ENCODE data around the gene VAMP7. TPM values are rescaled to one million over a fixed set of nuclear protein-coding genes. Genes with fewer than 3 reads are reported as not detected.
"Not testable (repeated sequence)": the region's sequence is repeated elsewhere in the genome, so short reads cannot be mapped to it uniquely, and the experiment has no call there.

VAMP7 gene, protein sequence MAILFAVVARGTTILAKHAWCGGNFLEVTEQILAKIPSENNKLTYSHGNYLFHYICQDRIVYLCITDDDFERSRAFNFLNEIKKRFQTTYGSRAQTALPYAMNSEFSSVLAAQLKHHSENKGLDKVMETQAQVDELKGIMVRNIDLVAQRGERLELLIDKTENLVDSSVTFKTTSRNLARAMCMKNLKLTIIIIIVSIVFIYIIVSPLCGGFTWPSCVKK
- 10 to 100 TPM; 29.4 to 34.0 TPM for total RNA-seq

DNA sequence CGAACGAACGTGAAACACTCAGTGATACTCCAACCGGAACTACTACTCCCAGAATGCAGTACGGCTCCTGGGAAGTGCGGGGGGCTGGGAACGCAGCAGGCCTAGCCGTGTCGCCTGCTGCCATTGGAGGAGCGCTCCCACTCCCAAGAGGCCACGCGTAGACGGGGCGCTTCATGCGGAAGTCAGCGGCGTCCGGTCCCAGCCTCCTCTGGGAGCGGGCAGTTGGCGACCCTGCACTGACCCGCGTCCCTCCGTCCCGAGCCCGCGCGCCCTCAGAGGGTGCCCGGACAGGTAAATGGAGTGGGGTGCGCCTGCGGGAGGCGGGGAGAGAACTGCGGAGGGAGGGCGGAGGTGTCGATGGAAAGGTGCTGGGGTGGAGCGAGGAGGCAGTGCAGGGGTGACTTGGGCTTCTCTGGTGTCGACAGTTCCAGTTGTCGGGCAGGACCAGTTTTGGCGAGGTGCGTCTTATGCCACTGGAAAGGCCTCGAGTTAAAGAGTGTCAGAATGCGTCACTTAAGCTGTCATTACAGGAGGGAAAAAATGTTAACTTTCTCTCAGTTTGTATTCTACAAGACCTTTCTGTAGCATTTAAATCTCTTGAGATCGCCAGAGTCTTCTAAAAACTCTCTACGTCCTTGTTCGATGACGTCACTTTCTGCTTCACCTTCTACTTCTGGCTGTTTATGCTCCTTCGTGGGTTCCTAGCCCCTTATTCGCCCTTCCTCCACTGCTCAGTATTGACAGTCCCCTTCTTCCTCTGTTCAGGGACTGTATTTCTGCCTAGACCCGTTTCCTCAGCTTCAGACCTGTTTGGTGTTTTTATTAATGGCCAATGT is at the start of gene VAMP7:
Gene VAMP7 (plus strand): TSS at position 188 of the 836 bp plus-strand sequence. CDS start 8,122 bp downstream, outside the sequence.
- H3K9ac ChIP-seq (ENCODE audit: low read depth in 2 of 2, low read length in 2 of 2) = peak within 1 kb of the TSS; percentile 60 to 93
- H3K27me3 ChIP-seq = no peaks in the 10 kb centered on the region
- peak within 1 kb of the TSS; percentile 57 for H3K27ac ChIP-seq
- no peaks in the 10 kb centered on the region for H3K36me3 ChIP-seq
- TF ChIP-seq, protein P1, sequence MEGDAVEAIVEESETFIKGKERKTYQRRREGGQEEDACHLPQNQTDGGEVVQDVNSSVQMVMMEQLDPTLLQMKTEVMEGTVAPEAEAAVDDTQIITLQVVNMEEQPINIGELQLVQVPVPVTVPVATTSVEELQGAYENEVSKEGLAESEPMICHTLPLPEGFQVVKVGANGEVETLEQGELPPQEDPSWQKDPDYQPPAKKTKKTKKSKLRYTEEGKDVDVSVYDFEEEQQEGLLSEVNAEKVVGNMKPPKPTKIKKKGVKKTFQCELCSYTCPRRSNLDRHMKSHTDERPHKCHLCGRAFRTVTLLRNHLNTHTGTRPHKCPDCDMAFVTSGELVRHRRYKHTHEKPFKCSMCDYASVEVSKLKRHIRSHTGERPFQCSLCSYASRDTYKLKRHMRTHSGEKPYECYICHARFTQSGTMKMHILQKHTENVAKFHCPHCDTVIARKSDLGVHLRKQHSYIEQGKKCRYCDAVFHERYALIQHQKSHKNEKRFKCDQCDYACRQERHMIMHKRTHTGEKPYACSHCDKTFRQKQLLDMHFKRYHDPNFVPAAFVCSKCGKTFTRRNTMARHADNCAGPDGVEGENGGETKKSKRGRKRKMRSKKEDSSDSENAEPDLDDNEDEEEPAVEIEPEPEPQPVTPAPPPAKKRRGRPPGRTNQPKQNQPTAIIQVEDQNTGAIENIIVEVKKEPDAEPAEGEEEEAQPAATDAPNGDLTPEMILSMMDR (IDR thresholded peaks at IDR 0.05) = no peak
- intact Hi-C loops (cut with DNase I) = no loop called here
- H3K4me3 ChIP-seq = peak within 1 kb of the TSS; percentile 60
- H3K4me1 ChIP-seq = no peaks in the 10 kb centered on the region
- peak; percentile 89 for DNase-seq
- no peaks in the 10 kb centered on the region for H3K9me3 ChIP-seq

DNA sequence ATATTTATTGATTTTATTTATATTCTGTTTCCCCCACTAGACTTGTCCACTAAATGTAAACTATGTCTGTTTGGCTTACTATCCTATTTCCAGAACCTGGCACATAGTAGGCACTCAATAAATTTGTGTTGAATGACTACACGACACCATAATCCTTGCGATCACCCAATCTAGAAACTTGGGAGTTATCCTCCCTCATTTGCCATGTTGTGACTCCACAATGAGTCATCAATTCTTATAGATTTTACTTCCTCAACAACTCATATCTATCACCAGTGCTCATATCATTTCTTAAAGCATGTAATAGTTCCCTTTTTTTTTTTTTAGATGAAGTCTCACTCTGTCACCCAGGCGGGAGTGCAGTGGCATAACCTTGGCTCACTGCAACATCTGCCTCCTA is 39.9 kb upstream of the VAMP7 start:
- Histone ChIP-seq H3K27ac (no peak overlapping the region), H3K27me3 (no peaks in the 10 kb centered on the region), H3K9ac (ENCODE audit: low read depth in 2 of 2, low read length in 2 of 2) (no peak overlapping the region), H3K4me1 (no peaks in the 10 kb centered on the region), H3K36me3 (no peaks in the 10 kb centered on the region), H3K9me3 (no peaks in the 10 kb centered on the region), H3K4me3 (no peak overlapping the region)
- intact Hi-C loops (cut with DNase I) = no loop called here
- DNase-seq = no peak
- TF ChIP-seq, protein P1 (IDR thresholded peaks at IDR 0.05) = no peak

DNA sequence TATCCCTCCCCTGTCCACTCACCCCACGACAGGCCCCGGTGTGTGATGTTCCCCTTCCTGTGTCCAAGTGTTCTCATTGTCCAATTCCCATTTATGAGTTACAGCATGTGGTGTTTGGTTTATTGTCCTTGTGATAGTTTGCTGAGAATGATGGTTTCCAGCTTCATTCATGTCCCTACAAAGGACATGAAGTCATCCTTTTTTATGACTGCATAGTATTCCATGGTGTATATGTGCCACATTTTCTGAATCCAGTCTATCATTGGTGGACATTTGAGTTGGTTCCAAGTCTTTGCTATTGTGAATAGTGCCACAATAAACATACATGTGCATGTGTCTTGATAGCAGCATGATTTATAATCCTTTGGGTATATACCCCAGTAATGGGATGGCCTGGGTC is 29.4 kb upstream of the VAMP7 start:
- H3K27me3 ChIP-seq; DNase-seq; intact Hi-C loops (cut with DNase I); H3K4me3 ChIP-seq; H3K9ac ChIP-seq (ENCODE audit: low read depth in 2 of 2, low read length in 2 of 2); H3K36me3 ChIP-seq; H3K9me3 ChIP-seq; H3K4me1 ChIP-seq; H3K27ac ChIP-seq: not testable (repeated sequence)

DNA sequence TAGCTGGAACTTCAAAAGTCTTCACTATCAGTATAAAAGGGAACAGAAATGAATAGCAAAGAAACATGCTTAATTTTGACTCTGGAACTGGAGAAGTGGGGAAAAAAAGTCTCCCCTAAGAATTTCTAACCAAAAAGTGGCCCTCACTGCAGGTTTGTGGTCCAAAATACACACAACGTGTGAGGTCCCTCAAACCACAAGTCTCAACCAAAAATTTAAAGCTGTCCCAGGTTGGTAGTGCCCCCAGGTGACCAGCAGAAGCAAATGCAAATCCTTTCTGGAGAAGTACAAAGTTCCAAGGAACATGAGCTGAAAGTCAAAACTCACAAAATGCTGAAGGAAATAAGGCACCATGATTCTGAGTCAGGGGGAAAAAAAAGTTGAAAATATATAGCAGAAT is 23.6 kb upstream of the VAMP7 start:
- Histone ChIP-seq H3K27me3 (no peaks in the 10 kb centered on the region), H3K27ac (no peak overlapping the region), H3K9ac (ENCODE audit: low read depth in 2 of 2, low read length in 2 of 2) (no peak overlapping the region), H3K4me3 (no peak overlapping the region), H3K4me1 (no peaks in the 10 kb centered on the region), H3K36me3 (no peaks in the 10 kb centered on the region), H3K9me3 (no peaks in the 10 kb centered on the region)
- intact Hi-C loops (cut with DNase I) = no loop called here
- no peak for DNase-seq
- TF ChIP-seq, protein P1 (IDR thresholded peaks at IDR 0.05) = no peak

DNA sequence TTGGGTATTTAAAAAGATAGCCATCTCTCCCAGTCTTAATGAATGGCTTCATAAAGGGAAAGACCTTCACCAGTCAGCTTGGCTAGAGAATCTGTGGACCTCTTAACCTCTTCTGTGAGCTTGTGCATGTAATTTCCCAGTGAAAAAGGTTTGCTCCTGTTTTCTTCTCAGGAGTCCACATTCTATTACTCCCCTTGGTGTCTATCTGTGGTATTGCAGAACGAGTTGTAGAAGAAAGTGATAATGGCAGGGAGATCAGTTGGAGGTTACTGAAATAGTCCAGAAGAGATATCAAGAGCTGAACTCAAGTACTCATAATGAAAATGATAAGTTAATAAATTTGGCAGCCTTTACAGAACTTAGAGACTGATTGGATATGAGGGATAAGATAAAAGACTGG is 16.5 kb upstream of the VAMP7 start:
- Histone ChIP-seq H3K9me3 (no peaks in the 10 kb centered on the region), H3K4me3 (no peak overlapping the region), H3K27ac (no peak overlapping the region), H3K27me3 (no peaks in the 10 kb centered on the region), H3K4me1 (no peaks in the 10 kb centered on the region), H3K9ac (ENCODE audit: low read depth in 2 of 2, low read length in 2 of 2) (no peak overlapping the region), H3K36me3 (no peaks in the 10 kb centered on the region)
- no peak for DNase-seq
- TF ChIP-seq, protein P1 (IDR thresholded peaks at IDR 0.05) = no peak
- intact Hi-C loops (cut with DNase I) = no loop called here

DNA sequence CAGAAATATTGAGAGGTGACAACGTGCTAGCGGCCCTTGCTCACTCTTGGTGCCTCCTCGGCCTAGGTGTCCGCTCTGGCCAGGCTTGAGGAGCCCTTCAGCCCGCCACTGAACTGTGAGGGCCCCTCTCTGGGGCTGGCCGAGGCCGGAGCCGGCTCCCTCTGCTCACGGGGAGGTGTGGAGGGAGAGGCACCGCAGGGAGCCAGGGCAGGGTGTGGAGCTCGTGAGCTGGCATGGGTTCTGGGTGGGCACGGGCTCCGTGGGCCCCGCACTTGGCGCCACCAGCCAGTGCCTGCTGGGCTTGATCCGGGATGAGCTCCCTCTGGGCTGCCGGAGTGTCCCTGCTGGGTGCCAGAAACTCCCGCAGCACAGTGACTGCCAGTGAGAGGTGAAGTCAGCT is 16.0 kb upstream of the VAMP7 start:
- Histone ChIP-seq H3K4me1 (no peaks in the 10 kb centered on the region), H3K9me3 (no peaks in the 10 kb centered on the region), H3K9ac (ENCODE audit: low read depth in 2 of 2, low read length in 2 of 2) (no peak overlapping the region), H3K27ac (no peak overlapping the region), H3K27me3 (no peaks in the 10 kb centered on the region), H3K4me3 (no peak overlapping the region), H3K36me3 (no peaks in the 10 kb centered on the region)
- TF ChIP-seq, protein P1 (IDR thresholded peaks at IDR 0.05) = no peak
- intact Hi-C loops (cut with DNase I) = no loop called here
- no peak for DNase-seq

All from colonic mucosa (tissue), 4 donors.